HG02610 (cell line): ENCODE data around the gene MAST3.

ENCODE experiments used
- ATAC-seq: cut with Tn5 transposase; IDR thresholded peaks from one replicate; pipeline ENCODE4 v1.9.1; 2021; ENCODE audit warnings: mild to moderate bottlenecking, moderate library complexity; ENCODE audit not compliant: unreplicated experiment

The MAST3 gene

DNA sequence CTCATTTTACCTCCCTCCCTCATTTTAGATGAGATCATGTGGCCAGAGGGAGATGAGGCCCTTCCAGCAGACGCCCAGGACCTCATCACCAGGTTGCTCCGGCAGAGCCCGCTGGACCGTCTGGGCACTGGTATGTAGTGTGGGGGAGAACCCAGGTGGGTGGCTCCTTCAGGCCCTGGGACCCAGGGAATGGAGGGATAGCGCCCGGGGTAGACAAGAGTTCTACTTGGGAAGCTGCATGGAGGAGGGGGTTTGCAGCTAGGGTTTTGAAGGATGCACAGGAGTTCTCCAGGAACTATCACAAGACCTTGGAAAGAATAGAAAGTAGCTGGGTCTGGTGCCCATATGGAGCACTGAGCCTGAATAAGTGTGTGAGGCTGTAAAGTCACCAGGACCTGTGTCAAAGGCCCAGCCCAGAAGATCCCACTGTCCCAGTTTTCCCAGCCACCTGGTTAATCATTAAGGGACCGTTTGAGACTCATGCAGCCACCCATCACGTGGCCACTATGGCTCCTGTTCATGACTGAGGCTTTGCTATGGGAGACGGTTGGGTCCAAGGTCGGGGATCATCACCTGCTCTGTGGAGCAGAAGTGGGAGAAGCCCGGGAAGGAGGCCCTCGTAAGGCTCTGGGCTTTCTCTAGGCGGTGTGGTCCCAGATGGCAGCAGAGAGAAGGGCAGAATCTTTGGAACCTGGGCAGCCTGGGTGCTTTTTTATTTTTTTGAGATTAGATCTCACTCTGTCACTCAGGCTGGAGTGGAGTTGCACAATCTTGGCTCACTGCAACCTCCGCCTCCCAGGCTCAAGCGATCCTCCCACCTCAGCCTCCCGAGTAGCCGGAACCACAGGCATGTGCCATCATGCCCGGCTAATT, 38.4 kb downstream of the MAST3 start:
- ATAC-seq: no peak

DNA sequence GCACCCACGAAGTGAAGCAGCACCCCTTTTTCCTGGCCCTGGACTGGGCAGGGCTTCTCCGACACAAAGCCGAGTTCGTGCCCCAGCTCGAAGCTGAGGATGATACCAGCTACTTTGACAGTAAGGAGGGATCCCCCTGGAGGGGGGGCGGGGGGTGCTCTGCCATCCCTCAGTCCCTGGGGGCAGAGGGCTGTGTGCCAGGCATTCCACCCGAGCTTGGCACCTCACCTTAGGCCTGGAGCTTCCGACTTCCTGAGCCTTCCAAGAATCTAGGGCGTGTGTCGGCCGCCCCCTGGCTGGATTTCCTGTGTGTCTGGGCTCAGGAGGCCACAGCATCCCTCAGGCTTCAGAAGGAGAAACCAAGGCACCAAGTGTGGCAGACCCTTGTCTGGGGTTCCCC, 39.7 kb downstream of the MAST3 start:
- ATAC-seq: no peak

DNA sequence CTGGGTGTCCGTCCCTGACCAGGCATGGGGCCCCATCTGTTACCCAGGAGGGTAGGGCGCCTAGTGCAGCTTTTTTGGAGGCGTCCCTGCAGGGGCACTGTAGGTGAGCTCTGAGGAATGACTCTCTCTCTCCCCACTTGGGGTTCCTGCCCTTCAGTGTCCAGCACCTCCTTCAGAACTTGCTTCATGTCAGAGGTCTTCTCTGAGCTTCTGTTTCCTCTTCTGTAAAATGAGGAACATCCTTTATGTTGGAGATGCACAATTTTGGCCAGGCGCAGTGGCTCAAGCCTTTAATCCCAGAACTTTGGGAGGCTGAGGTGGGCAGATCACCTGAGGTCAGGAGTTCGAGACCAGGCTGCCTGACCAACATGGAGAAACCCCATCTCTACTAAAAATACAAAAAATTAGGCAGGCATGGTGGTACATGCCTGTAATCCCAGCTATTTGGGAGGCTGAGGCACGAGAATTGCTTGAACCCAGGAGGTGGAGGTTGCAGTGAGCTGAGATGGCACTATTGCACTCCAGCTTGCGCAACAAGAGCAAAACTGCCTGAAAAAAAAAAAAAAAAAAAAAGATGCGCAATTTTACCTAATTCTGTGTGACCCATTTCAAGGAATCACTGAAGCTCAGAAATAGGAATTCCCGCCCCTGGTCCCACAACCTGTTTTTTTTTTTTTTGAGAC, 40.2 kb downstream of the MAST3 start:
- no peak for ATAC-seq

DNA sequence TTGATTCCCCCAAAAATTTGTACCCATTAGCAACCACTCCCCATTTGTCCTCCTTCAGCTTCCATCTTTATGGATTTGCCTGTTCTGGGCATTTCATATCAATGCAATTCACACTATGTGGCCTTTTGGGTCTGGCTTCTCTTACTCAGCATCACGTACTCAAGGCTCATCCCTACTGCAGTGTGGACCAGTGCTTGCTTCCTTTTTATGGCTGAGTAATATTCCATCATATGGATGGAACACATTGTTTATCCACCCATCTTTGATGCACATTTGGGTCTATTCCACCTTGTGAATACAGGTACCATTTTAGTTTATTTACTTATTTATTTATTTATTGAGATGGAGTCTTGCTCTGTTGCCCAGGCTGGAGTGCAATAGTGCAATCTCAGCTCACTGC, 42.9 kb downstream of the MAST3 start:
- no peak for ATAC-seq

DNA sequence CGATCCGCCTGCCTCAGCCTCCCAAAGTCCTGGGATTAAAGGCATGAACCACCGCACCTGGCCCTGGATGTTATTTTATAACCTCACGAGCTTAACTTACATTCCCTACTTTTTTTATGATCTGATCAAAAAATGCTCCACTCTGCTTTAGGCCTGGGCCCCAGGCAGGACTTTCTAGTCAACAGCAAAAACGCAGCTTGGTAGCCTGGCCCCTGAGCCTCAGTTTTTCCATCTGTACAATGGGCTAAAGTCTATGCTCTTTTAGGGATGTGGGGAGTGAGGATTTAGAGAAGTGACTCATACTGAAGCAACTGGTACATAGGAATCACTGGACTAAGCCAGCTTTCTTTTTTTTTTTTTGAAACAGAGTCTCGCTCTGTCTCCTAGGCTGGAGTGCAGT, 43.5 kb downstream of the MAST3 start:
- no peak for ATAC-seq

DNA sequence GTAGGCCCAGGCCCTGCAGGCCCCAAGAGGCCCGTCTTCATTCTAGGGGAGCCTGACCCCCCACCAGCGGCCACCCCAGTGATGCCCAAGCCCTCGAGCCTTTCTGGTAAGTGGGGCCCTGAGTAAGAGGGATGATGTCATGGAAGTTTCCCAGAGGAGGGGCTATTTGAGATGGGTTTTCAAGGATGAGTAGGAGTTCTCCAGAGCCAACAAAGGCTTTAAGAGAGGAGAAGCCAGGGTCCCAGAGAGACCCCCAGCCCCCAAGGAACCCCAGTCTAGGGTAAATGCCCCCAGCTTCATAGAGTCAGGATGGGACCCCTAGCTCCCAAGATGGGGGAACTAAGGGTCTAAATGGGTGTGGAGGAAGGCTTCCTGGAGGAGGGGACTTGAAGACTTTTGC, 46.3 kb downstream of the MAST3 start:
- ATAC-seq: no peak

DNA sequence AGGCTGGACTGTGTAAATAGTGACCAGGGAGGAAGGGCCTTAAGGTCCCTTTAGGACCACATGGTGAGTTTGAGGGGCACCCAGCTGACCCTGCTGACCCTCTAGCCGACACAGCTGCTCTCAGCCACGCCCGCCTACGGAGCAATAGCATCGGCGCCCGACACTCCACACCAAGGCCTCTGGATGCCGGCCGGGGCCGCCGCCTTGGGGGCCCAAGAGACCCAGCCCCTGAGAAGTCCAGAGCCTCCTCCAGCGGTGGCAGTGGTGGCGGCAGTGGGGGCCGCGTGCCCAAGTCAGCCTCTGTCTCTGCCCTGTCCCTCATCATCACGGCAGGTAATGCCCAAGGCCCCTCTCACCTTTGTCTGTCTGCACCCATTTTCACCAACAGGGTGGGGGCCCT, 46.8 kb downstream of the MAST3 start:
- no peak for ATAC-seq

DNA sequence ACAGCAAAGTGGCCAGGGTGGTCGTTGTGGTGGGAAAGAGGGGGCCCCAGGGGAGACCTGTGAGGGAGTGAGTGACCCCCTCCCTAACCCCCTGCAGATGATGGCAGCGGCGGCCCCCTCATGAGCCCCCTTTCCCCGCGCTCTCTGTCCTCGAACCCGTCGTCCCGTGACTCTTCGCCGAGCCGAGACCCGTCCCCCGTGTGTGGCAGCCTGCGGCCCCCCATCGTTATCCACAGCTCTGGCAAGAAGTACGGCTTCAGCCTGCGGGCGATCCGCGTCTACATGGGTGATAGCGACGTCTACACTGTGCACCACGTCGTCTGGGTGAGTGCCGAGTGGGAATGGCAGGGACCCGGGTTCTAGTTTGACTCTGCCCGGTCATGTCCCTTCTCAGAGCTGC, 47.3 kb downstream of the MAST3 start:
- no peak for ATAC-seq

DNA sequence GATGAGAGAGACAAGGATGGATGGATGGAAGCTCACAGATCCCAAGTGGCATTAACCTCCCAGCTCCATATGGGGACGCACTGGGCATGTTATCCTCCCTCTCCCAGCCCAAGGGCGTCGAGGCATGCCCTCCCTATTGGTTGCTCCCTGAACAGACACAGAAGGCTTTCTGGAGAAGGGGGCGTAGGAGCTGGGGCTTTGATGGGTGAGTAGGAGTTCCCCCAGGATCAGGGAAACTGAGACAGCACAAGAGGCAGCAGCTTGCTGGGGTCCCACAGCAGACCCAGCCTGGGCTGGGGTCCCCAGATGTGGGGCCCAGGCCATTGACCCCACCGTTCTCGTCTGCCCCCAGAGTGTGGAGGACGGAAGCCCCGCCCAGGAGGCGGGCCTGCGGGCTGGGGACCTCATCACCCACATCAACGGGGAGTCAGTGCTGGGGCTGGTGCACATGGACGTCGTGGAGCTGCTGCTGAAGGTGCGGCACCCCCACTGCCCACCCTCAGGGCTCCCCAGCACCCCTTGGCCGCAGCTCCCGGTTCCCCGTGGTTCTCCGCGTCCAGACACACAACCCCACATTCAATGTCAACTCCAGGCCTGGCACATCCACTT, 47.9 kb downstream of the MAST3 start:
- ATAC-seq: no peak

DNA sequence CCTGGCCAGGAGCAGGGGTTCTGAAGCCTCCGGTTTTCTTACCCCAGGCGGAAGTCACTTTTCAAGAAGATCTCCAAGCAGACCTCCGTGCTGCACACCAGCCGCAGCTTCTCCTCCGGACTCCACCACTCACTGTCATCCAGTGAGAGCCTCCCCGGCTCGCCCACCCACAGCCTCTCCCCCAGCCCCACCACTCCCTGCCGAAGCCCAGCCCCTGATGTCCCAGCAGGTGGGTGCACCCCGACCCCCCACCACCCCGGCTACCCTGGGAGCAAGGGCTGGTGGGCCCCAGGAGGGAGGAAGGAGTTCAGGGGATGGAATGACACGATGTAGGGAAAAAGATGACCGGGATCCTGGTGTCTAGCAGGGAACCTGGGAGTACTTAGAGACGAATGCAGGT, 49.8 kb downstream of the MAST3 start:
- ATAC-seq: no peak

DNA sequence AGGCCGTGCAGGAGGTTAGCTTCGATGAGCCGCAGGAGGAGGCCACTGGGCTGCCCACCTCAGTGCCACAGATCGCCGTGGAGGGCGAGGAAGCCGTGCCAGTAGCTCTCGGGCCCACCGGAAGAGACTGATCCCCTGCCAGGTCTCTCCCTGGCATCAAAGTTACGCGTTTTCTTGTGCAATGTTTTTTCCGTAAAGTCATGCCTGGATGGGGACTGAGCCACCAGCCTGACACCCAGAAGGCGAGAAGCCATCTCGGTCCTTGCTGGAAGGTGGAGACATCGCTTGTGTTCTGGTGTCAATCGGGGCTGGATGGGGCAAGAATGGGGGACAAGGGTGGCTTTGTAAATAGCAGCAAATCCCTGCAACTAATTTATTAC, 52.0 kb downstream of the MAST3 start:
- ATAC-seq: no peak

DNA sequence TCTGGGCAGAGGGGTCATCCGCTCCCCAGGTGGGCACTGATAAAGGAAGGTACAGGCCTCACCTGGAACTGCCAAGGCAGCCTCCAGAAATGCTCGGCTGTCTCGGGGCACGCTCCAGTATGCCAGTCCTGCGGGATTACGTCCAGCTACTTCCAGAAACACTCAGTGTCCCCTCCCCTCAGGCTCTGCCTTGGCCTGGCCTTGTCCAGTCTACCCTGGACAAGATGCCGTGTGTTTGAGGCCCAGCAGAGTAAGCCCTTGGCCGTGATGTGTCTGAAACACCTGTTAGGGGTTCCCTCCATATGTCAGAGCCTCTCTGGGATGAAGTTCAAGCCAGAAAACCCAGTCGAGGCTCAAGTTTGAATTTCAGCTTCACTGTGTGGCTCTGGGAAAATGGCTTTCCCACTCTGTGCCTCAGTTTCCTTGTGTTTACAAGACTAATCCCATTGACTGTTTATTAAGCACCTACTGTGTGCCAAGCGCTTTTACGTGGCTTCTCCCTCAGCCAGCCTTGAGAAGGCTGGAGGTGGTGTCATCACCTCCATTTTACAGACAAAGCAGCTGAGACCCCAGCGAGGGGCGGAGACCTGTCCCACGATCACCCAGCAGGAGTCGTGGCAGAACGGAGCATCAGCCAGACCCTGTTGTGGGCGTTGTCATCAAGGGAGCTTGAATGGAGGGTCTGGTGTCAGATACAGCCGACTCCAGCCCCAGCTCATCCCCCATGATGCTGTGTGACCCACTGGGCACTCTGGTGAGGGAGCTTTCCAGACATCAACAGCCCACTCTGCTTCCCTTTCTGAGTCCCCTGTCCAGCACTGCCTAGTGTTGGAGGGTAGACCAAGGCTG, 53.4 kb downstream of the MAST3 start:
- ATAC-seq: no peak

DNA sequence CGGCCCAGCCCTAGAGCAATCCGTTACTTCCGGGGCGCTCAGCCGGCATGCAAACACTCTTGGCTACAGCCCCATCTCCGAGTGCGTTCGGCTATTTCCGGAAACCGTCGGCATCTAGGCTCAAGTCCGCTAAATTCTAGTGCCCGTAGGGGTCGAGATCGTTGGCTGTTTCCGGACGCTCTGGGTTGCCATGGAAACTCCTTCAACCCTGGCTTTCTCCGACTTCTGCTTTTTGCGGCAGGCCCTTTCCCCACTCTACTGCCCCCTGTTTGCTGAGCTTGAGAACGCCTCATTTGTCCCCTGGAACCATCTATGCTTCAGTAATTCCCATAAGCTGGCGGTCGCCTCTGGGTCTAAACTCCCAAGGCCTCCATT, 54.9 kb downstream of the MAST3 start:
- ATAC-seq: peak; percentile 66

DNA sequence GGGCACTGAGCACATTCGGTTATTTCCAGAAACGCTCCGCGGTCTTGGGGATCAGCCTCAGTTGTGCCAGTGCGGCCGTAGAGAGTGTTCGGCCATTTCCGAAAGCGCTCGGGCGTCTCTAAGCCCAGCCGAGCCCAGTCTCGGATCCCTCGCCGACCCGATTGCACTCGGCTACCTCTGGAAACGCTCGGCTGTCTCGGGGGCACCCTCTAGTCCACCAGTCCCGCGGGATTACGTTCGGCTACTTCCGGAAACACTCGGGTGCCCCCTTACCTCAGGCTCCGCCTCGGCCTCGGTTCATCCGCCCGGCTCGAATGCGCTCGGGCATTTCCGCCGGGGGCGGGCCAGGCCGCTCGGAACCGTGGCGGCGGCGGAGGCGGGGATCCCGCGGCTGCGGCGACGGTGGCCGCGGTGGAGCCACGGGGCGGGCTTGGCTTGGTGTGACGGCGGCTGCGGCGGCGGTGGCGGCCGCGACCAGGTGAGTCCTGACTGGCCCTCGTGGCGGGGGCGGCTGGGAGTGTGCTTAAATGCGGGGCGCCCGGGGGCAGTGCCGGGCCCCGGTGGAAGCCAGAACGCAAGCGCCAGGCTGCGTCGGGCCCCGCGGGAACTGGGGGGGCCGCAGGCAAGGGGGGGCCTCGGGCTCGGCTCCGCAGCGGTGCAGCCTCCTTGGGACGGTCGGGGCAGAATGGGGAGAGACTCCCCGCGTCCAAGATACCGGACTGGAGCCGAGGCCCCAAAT, 55.4 kb downstream of the MAST3 start, which contains the start of gene PIK3R2:
TSS of gene PIK3R2 (plus strand) at position 347 of the 739 bp plus-strand sequence. CDS start 2,717 bp downstream, outside the sequence.
- peak; percentile 74 for ATAC-seq

DNA sequence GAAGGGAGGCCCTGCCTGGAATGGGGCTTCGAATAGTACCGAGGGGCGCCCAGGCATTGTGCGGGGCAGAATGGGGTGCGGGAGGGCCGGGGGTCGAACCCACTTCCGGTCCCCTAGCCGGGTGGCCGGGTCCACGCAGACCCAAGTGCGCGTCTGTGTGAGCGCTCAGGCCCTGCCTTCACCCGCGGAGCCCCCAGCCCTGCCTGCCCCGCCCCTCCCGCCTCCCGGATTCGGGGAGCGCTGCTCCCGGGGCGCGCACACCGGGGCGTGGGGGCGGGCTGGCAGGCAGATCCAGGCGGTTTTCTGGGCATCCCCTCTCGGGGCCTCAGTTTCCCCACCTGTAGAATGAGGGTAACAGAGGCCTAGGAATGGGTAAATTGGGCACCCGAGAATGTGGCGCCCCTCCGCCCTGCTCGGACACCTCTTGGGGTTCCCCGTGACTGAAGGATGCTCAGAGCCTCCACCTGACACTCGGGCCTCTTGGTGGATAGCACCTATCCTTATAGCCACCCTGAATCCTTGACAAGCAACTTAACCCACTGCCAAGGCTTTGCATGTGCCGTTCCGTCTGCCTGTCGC, 56.1 kb downstream of the MAST3 start:
- ATAC-seq: no peak

DNA sequence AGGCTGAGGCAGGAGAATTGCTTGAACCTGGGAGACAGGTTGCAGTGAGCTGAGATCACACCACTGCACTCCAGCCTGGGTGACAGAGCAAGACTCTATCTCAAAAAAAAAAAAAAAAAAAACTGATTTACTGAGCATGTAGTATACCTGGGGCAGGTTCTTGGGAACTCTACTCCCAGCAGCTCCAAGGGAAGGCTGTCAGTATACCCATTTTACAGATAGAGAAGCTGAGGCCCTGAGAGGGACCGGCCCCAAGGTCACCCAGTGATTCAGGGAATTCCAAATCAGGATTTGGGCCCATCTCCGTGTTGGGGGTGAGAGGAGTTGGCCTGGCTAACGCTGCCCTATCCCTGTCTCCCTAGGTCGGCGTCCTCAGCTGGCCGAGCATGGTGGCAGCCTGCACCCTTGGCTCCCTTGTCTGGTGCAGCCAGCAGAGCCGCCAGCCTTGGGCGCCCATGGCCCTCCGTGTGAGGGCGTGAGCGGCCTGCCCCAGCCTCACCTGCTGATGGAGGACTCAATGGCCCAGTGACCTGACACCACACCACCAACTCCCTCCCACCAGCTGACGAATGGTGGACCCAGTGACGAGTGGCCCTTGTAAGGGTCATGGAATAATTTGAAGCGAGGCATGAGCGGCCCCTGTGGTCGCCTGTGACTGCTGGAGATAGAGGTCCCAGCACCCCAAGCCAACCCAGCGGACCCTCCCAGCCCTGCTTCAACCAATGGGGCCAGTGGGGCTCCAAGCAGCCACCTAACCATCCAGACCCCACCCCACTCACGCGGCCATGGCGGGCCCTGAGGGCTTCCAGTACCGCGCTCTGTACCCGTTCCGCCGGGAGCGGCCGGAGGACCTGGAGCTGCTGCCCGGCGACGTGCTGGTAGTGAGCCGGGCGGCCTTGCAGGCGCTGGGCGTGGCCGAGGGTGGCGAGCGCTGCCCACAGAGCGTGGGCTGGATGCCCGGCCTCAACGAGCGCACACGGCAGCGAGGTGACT, 57.8 kb downstream of the MAST3 start:
- ATAC-seq: no peak

DNA sequence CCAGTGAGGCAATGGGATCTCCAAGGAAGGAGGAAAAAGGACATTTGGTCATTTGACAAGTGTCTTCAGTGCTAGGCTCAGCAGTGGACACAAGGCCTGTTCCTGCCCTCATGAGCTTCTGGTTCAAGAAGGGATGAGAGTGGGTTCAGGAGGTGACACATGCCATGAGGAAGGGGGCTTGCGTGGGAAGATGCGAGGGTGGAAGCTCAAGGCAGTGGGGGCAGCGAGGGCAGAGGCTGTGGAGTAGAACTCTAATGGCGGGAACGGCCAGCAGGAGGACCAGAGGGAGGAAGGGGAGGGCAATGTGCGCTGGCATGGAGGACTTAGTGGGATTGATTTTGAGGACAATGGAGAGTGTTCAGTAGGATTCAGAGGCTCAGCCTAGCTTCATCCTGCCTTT, 58.7 kb downstream of the MAST3 start:
- ATAC-seq: no peak

DNA sequence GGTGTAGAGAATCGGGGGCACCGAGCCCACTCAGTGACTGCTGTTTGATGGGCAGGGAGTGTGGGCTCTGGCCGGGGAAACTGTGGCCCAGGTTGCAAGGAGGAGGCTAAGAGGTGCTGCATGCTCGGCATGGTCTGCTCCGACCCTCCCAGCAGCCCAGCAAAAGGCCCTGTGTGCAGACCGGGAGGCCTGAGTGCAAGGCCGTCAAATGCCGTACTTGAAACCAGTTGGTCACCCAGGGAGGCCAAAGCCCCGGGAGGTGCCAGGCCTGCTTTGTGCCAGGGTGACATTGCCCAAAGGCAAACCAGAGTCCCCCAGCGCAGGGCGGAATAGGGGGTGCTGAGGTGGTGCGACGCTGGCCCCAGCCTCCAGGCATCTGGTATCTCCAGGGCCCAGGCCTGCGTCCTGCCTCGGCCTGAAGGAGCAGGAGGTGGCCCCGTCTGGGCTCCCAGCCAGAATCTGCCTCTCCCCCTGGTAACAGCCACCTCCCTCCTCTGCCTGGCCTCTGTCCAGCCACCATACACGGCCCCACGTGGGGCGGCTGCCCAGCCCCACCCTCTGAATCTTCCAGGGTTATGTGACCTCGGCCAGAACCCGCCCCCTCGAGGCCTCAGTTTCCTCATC, 59.4 kb downstream of the MAST3 start:
- ATAC-seq: no peak
